ENCODE results near the gene ATF4. TPM values are rescaled to one million over a fixed set of nuclear protein-coding genes. Genes with fewer than 3 reads are reported as not detected.
"Not testable (repeated sequence)": the region's sequence is repeated elsewhere in the genome, so short reads cannot be mapped to it uniquely, and the experiment has no call there.

ATF4 gene
- total RNA-seq, 2 donors from 2014 or later, result 301 to 320 TPM

- no peaks in the 10 kb centered on the region for H3K27me3 ChIP-seq (replicated peaks; ENCODE audit: insufficient read depth)
- ATAC-seq (ENCODE audit: insufficient number of reproducible peaks, low FRiP score, low read depth) (no peak), DNase-seq (ENCODE audit: low spot score) (no peak)
- peaks cover 22 to 32% of the 10 kb centered on the region in 2 donors for H3K4me1 ChIP-seq (ENCODE audit: control insufficient read depth in 1 of 2, low read depth in 2 of 2)
- no peaks in the 10 kb centered on the region for H3K9me3 ChIP-seq
- no peak for TF ChIP-seq CTCF (IDR thresholded peaks at IDR 0.05)
- H3K4me3 ChIP-seq, result no peak overlapping the region
- H3K36me3 ChIP-seq, result peaks cover 32% of the 10 kb centered on the region
- H3K27ac ChIP-seq, result peak overlapping the region; percentile 100
These were observed 2.1 kb upstream of the ATF4 start for GRCh38 chr22:39518144-39518786.

GRCh38 chr22:39518996-39519680 is 1.2 kb upstream of the ATF4 start:
- TF ChIP-seq CTCF (IDR thresholded peaks at IDR 0.05), result no peak
- Histone ChIP-seq H3K4me3 (peak overlapping the region; percentile 95), H3K27ac (peak overlapping the region; percentile 100), H3K4me1 (ENCODE audit: control insufficient read depth in 1 of 2, low read depth in 2 of 2) (peaks cover 26 to 41% of the 10 kb centered on the region in 2 donors), H3K27me3 (replicated peaks; ENCODE audit: insufficient read depth) (no peaks in the 10 kb centered on the region), H3K36me3 (peaks cover 29% of the 10 kb centered on the region), H3K9me3 (no peaks in the 10 kb centered on the region)
- ATAC-seq (ENCODE audit: insufficient number of reproducible peaks, low FRiP score, low read depth) (no peak), DNase-seq (ENCODE audit: low spot score) (no peak)

- peak overlapping the region; percentile 95 for H3K4me3 ChIP-seq
- no peaks in the 10 kb centered on the region for H3K27me3 ChIP-seq (replicated peaks; ENCODE audit: insufficient read depth)
- peaks cover 33% of the 10 kb centered on the region for H3K36me3 ChIP-seq
- DNase-seq (ENCODE audit: low spot score) (peak; percentile 96), ATAC-seq (ENCODE audit: insufficient number of reproducible peaks, low FRiP score, low read depth) (peak; percentile 83)
- H3K9me3 ChIP-seq, result no peaks in the 10 kb centered on the region
- peak; percentile 34 for TF ChIP-seq CTCF (IDR thresholded peaks at IDR 0.05)
- H3K4me1 ChIP-seq (ENCODE audit: control insufficient read depth in 1 of 2, low read depth in 2 of 2), result peaks cover 31 to 47% of the 10 kb centered on the region in 2 donors
- peak overlapping the region; percentile 100 for H3K27ac ChIP-seq
These were observed 609 bp upstream of the ATF4 start for GRCh38 chr22:39519681-39520225.

GRCh38 chr22:39521106-39521885 is 934 bp downstream of the ATF4 start:
- DNase-seq (ENCODE audit: low spot score); H3K9me3 ChIP-seq; ATAC-seq (ENCODE audit: insufficient number of reproducible peaks, low FRiP score, low read depth); H3K27me3 ChIP-seq (replicated peaks; ENCODE audit: insufficient read depth): not testable (repeated sequence)
- Histone ChIP-seq H3K4me1 (ENCODE audit: control insufficient read depth in 1 of 2, low read depth in 2 of 2) (peaks cover 31 to 62% of the 10 kb centered on the region in 2 donors), H3K4me3 (peak overlapping the region; percentile 95), H3K36me3 (peaks cover 34% of the 10 kb centered on the region), H3K27ac (peak overlapping the region; percentile 100)

- not testable (repeated sequence) for ATAC-seq (ENCODE audit: insufficient number of reproducible peaks, low FRiP score, low read depth); H3K9me3 ChIP-seq; DNase-seq (ENCODE audit: low spot score); H3K27me3 ChIP-seq (replicated peaks; ENCODE audit: insufficient read depth)
- Histone ChIP-seq H3K27ac (peak overlapping the region; percentile 100), H3K4me1 (ENCODE audit: control insufficient read depth in 1 of 2, low read depth in 2 of 2) (peaks cover 31 to 67% of the 10 kb centered on the region in 2 donors), H3K4me3 (peak overlapping the region; percentile 95), H3K36me3 (peaks cover 34% of the 10 kb centered on the region)
These were observed 1.7 kb downstream of the ATF4 start for GRCh38 chr22:39522091-39522490.

All from thoracic aorta (tissue), 2 donors.